CD4-positive, alpha-beta T cell treated with Interleukin-17A for 4 hours (primary cell): ENCODE results near the gene TMEM14A.
"Not testable (repeated sequence)": the region's sequence is repeated elsewhere in the genome, so short reads cannot be mapped to it uniquely, and the experiment has no call there.

ENCODE experiments used
- DNase-seq: peaks from one replicate; pipeline ENCODE4 v3.0.0-alpha.2; 2020; ENCODE audit warnings: mixed read lengths

Gene TMEM14A, protein sequence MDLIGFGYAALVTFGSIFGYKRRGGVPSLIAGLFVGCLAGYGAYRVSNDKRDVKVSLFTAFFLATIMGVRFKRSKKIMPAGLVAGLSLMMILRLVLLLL

DNA sequence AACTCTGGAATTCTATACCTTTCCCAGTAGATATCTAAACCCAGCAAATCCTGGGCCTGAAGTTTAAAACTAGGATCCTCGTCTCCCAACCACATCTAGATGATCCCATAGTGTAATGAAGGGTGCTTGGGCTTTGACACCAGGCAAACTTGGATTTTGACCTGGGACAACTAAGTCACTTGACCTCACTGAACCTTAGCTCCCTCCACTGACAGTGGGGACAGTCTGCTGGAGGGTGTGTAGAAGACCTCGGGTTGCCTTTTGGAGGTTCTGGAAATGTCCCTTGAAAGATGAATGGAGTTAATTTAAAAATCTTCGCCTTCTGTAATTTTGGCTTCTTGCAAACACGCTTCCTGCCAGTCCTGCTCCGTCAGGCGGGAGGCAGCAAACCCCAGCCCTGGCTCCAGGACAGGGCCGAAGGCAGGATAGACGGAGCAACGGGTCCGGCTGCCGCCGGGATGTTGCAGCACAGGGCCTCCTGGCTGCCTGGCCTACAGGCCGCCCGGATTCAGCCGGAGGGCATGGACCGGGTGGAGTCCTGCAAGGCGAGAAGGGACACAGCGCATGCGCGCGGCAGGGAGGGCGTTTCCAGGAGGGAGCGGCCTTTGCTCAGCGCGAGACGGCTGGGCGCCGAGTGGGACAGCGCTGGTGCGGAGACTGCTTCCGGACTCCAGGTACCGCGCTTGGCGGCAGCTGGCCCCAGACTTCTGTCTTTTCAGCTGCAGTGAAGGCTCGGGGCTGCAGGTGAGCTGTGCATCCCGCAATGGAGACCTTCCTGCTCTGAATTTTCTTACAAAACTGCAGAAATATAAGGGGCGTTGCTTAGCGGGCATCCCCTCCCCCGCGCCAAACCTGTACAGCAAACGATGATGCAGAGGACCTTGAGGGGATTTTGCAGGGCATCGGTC is at the start of gene TMEM14A:
TSS of gene TMEM14A (plus strand) at position 612 of the 908 bp plus-strand sequence. CDS start 5,990 bp downstream, outside the sequence.
- peak; percentile 96 for DNase-seq

DNA sequence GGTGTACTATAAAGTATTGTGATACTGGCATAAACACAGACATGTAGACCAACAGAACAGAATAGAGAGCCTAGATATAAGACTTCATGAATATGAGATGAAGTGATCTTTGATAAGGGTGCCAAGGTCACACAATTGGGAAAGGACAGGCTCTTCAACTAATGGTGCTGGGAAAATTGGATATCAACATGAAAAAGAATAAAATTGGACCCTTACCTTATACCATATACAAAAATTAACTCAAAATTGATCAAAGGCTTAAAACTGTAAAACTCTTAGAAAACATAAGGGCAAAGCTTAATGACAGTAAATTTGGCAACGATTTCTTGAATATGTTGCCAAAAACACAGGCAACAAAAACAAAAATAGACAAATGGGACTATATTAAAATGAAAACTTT is 49.3 kb upstream of the TMEM14A start:
- DNase-seq: no peak

DNA sequence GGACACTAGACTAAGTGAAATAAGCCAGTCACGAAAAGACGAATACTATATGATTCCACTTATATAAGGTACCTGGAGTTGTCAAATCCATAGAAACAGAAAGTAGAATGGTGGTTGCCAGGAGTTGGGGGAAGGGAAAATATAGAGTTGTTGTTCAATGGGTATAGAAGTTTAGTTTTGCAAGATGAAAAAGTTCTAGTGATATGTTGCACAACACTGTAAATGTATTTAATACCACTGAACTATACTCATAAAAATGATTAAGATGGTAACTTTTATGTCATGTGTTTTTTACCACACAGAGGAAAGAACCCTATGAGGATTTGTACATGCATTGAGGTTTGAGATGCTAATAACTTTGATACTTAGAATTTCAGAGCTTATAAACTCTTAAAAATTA is 48.1 kb upstream of the TMEM14A start:
- DNase-seq: no peak

DNA sequence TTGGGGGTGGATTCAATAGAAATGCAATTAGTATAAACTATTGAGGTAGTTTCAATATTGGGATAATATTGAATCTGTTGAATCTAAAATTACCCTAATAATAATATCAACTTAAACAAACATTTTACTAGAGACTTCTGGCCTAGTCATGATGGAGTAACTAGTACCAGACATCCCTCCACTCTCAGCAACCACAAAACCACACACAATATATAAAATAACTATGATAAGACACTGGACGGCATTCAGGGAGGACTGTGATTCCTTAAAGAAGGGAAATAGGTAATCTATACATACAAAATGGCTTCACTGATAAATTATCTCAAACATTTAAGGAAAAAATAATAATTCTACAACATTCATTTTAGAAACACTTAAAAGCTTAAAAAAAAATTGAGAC is 38.9 kb upstream of the TMEM14A start:
- no peak for DNase-seq

DNA sequence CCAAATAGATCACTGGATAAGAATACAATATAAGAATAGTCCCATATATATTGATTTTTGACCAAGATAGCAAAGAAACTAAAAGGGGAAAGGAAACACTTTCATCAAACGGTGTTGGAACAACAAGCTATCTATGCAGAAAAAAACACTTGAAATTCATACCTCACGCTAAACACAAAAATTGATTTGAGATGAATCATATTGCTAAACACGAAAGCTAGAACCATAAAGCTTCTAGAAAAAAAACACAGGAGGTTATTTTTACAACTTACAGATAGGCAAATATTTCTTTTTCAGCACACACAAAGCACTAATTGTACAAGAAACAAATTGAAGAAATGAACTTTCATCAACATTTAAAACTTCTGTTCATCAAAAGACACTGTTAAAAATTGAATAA is 36.7 kb upstream of the TMEM14A start:
- no peak for DNase-seq

DNA sequence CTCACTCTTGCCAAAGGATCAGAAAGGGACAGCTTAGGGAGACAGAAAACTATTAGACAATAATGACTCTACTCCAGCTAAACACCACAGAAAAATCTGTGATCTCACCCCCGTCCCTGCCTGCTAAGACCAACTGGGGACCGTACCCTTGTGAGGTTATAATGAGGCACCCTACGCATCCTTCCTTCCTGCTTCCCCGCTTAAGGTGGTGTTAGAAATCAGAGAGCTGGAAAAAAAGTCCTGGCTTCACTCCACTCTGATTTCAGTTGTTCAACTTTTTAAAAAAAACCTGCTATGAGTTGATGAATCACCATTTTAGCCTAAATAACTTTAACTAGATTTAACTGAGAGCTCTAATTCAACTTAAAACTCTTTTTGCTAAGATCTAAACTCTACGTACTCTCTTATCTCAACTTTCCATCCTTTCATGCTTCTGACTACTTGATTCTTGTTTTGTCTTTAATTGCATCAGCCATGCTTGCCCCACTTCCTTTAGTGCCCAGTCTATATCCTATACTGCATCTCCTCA is 35.8 kb upstream of the TMEM14A start:
- DNase-seq: no peak

DNA sequence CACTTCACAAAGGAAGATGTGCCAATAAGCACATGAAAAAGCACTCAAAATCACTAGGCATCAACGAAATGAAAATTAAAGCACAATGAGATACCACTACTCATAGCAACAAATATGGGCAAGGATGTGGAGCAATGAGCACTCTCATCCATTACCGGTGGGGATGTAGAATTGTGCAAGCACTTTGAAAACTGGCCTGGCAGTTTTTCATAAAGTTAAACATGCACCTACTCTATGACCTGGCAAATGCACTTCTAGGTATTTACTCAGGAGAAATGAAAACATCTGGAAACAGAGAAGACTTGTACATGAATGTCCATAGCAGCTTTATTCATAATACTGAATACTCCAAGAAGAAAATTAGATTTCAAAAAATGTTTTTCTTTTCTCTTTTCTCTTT is 34.1 kb upstream of the TMEM14A start:
- DNase-seq: no peak

DNA sequence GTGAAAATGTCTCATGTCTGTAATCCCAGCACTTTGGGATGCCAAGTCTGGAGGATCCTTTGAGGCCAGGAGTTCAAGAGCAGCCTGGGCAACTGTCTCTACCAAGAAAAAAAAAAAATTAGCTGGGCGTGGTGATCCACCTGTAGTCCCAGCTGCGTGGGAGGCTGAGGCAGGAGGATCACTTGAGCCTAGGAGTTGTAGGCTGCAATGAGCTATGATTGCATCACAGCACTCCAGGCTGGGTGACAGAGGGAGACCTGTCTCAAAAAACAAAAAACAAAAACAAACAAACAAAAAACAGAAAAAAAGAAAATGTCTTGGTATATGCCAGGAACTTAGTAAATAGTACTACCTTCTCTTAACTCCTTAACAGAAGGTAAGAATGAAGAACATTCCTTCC is 31.4 kb upstream of the TMEM14A start:
- DNase-seq: no peak

DNA sequence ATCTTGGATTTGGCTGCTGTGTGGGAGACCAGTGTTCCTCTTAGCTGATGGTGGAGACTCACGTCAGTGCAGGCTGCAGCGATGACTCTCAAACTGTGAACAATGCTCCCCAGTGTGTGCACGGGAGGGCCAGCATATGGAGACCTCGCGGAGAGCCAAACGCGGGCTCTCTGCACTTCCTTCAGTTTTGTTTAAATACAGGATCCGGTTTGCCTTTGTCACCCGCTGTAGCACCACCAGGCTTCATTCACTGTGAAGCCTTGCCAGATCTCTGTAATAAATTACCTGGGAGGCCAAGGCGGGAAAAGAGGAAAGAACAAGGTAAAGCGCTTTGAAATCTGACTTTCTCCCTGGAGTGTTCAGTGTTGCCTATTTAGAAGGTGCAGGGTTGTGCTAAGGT is 30.7 kb upstream of the TMEM14A start:
- DNase-seq: no peak

DNA sequence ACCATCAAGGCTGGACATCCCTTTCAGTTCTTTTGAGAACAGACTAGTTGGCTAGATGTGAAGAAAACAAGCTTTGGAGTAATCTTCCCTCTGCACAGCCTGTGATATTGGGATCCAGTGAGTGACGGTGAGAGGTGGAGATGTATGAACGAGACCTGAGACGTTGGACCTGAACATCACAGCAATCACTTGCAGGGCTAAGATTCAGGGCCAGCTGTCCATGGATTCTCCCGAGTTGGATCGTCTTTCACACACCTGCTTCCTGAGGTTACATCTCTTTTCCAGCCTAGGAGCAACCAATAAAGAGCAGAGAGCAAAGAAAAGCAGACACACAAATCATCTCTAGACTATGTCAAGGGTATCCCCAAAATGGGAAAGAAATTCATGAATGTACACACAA is 30.0 kb upstream of the TMEM14A start:
- DNase-seq: no peak

DNA sequence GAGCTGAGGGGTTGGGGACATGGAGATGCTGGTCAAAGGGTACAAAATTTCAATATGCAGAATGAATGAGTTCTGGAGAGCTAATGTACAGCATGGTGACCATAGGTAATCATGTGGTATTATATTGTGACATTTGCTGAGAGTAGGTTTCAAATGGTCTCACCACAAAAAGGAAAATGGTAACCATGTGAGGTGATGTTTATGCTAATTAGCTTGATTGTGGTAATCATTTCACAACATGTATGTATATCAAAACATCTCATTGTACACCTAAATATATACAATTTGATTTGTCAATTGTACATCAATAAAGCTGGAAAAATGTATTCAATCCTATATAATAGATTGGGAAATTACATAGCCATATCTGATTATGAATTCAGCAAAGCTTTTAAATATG is 29.5 kb upstream of the TMEM14A start:
- no peak for DNase-seq

DNA sequence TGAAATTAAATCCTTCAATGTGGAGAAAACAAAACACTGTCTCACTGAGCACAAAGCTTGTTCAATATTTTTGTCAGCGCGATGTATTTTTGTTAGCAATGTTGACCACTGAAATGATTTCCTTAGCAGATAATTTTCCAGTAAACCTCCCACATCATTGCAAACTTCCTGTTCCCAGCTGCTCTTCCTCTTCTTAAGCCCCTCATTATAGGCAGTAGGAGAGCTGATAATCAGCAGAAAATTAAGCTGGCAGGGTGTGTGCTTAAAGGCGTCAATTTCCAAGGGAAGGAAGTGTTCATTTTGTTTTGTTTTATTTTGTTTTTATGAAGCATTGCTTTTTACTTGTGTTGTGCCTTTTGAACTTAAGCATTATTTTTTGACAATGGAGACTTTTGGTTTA is 29.1 kb upstream of the TMEM14A start:
- no peak for DNase-seq

DNA sequence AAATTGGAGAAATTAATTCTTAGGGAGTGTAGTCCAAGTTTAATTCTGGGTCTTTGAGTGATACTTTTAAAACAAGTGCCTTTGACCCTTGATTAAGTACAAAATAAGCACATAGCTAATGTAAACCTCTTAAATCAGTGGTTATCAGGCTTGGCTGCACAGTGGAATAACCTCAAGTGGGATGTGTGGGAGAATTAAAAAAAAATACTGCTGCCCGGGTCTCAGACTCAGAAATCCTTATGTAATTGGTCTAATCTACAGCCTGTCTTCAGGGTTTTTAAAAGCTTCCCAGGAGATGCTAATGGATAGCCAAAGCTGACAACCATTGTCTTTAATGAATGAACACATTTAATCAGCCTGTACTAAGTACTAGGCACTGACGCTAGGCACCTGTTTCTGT is 28.5 kb upstream of the TMEM14A start:
- no peak for DNase-seq

DNA sequence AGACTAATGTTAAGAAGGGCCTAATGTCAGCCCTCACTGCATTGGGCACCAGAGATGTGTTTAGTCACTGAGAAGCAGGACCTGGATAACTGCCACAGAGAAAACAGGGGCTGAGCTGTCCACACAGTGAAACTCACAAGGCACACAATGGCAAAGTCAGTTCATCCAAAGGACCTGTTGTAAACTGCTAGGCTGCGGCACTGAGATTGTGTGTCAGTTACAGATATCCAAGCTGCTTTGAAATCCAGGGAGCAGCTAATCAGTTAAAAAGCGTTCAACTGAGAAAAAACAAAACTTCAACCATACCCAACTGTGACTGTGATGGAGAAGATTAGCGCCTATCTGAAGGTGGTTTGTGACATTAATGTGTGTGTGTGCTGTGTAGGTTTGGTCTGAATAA is 27.8 kb upstream of the TMEM14A start:
- DNase-seq: no peak

DNA sequence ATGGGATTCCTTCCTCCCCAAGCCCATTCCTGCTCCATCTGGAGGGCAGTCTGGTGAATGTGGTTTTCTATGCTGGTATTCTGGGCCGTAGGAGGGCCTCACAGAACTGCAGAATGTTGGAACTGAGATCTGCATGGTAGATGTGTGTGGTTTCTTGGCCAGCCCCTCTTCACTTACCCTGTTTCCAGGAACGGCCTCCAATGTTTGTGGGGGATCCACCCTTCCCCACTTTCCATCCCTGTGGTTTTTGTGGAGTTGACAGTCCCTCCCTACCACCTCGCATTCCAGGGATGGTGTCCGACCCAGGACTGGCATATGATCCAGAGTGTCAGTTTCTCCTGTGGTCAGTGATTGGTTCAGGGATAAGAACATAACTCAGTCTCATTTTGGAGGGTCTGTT is 26.7 kb upstream of the TMEM14A start:
- DNase-seq: no peak

DNA sequence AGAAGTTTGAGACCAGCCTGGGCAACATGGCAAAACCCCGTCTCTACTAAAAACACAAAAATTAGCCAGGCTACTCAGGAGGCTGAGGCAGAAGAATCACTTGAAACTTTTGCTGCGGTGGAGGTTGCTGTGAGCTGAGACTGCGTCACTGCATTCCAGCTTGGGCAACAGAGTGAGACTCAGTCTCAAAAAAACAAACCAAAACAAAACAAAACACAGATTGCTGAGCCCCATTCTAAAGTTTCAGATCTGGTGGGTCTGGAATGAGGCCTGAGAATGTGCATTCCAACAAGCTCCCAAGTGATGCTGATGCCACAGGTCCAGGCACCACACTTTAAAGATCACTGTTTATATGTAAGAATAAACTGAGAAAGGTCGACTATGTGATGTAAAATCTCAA is 24.9 kb upstream of the TMEM14A start:
- DNase-seq: no peak

DNA sequence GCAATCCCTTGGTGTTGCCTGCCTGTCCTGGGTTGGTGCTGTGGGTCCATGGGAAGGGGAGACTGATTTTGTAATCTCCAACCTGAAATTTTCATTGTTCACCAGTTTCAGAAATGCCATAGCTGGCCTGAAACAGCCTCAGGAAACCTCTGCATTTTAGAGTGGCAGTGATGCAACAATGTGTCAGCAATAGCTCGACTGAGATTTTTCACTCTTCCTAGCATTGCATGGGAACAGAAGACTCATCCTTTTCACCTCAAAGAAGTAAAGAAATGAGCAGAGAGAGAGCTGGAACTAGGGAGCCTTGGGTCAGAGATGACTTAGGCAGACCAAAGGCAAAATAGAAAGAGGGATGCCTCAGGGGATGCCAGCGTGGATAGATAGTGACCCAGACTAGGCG is 23.7 kb upstream of the TMEM14A start:
- no peak for DNase-seq

DNA sequence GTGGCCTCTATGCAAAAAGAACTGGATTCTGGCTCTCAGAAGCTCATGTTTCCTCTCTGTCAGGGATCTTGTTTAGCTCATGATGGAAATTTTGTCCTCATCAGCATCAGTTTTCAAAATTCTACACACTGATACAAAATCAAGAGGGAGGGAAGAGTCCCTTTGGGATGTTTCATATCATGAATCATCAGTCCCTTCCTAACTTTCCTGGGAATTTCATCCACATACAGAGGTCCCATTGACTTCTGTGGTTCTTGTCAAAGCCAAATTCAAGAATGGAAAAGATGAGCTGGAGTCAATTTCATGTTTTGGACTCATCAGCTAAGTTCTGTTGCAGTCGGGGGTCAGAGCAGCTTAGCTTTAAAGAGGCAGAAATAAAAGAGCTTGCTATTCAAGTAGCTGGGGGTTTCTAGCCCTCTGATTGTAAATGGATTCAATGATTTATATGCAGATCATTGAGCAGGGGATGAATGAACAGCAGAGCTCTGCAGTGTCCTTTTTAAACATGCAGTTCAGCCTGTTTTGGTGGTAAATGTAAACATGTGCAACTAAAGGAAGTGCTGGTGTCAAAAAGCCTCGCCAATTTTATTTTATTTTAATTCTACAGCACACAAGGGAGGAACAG is 21.3 kb upstream of the TMEM14A start:
- no peak for DNase-seq

DNA sequence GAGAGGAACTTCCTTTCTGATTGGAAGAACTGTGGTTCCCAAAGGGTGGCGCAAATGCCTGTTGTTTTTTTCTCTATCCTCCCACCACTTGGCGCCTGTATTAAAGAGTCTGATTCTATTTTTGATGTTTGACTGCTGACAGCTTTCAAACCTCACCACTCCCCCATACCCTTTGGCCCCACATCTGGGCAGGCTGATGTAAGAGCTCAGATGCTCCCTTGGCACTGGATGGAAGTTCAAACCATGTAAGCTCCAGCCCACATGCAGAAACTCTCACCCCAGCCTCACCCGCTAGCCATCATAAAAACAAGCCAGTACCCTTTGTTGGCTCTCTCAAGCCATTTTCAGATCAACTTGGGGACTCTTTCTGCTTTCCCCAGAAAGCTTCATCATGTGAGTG is 20.0 kb upstream of the TMEM14A start:
- DNase-seq: no peak

DNA sequence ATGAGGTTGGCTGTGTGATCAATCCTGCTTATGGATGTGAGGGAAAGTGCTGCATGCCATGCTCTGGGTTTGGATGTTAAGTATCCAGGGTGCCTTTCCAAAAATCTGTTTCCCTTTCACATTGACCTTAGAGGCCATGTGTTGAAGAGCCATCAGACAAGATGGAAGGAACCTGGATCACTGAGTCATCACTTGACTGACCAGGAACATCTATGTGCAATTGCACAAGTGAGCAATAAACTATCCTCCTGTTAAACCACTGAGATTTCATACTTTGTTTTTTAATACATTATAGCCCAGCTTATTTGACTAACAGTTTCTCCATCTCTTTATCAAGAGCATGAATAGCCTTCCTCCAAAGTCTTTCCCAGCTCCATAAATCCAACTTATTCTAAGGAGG is 17.8 kb upstream of the TMEM14A start:
- DNase-seq: no peak

DNA sequence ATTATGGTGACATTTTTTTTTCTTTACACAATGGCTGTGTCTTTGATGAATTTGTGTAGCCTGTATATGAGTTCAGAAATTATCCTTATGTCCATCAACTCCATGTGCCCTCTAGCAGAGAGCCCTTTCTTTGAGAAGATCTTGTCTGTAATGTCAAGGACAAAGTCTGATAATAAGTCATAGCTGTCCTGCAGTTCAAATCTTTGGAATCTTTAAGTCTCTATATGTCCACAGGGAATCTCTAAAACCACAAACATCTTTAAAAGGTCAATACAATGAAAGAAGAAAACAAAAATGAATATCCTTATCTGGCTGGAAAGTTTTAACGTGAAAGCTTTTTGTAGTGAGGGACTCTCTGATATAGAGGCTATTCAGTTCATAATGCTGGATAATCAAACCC is 16.9 kb upstream of the TMEM14A start:
- DNase-seq: no peak

DNA sequence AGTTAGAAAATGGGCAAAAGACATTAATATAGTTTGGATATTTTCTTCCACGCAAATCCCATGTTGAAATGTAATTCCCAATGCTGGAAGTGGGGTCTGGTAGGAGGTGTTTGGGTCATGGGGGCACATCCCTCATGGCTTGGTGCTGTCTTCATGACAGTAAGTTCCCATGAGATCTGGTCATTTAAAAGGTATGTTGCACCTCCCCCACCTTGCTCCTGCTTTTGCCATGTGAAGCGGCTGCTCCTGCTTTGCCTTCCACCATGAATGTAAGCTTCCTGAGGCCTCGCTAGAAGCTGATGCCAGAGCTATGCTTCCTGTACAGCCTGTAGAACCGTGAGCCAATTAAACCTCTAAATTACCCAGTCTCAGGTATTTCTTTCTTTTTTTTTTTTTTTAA is 16.3 kb upstream of the TMEM14A start:
- no peak for DNase-seq

DNA sequence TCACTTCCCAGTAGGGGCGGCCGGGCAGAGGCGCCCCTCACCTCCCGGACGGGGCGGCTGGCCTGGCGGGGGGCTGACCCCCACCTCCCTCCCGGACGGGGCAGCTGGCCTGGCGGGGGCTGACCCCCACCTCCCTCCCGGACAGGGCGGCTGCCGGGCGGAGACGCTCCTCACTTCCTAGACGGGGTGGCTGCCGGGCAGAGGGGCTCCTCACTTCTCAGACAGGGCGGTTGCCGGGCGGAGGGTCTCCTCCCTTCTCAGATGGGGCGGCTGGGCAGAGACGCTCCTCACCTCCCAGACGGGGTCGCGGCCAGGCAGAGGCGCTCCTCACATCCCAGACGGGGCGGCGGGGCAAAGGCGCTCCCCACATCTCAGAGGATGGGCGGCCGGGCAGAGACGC is 15.0 kb upstream of the TMEM14A start:
- not testable (repeated sequence) for DNase-seq

DNA sequence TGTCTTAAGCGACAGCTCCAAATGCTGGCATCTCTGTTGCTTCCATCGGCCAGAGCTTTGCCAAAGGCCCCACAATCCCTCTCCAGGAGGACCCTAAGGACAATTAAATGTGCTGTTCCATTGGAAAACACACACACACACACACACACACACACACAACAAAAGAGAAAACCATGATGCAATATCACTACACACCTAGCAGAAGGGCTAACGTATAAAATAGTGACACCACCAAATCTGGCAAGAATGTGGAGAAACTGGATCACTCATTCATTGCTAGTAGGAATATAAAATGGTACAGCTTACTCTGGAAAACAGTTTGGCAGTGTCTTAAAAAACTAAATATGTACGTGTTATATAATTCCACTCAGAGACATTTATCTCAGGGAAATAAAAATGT is 13.0 kb upstream of the TMEM14A start:
- no peak for DNase-seq
